HG03460 (cell line): Measurements from ENCODE around the gene SLC43A3.
"Not testable (repeated sequence)": the region's sequence is repeated elsewhere in the genome, so short reads cannot be mapped to it uniquely, and the experiment has no call there.

Source experiments
- ATAC-seq: cut with Tn5 transposase; IDR thresholded peaks from one replicate; pipeline ENCODE4 v1.9.1; 2021; ENCODE audit not compliant: unreplicated experiment

Gene SLC43A3

GRCh38 chr11:57460022-57460757 is 33.3 kb upstream of the SLC43A3 start, which contains the start of gene RTN4RL2:
Gene RTN4RL2, plus strand, starts transcription at chr11:57460528. Its CDS starts 338 bp downstream, at chr11:57460866.
- ATAC-seq, result no peak

- ATAC-seq, result no peak
Observed at GRCh38 chr11:57459164-57460021, 32.5 kb upstream of the SLC43A3 start.

GRCh38 chr11:57458410-57459163 is 31.7 kb upstream of the SLC43A3 start:
- ATAC-seq, result no peak

- ATAC-seq, result no peak
Observed at GRCh38 chr11:57458060-57458409, 31.1 kb upstream of the SLC43A3 start.

- peak; percentile 20 for ATAC-seq
Observed at GRCh38 chr11:57457643-57458023, 30.7 kb upstream of the SLC43A3 start.

- ATAC-seq, result peak; percentile 51
Observed at GRCh38 chr11:57456960-57457642, 30.2 kb upstream of the SLC43A3 start.

GRCh38 chr11:57453543-57454177 is 26.7 kb upstream of the SLC43A3 start:
- no peak for ATAC-seq

- ATAC-seq, result no peak
Observed at GRCh38 chr11:57446055-57446454, 19.1 kb upstream of the SLC43A3 start.

- ATAC-seq, result not testable (repeated sequence)
Observed at GRCh38 chr11:57445122-57445394, 18.1 kb upstream of the SLC43A3 start.

- ATAC-seq, result no peak
Observed at GRCh38 chr11:57444362-57445121, 17.6 kb upstream of the SLC43A3 start.

GRCh38 chr11:57440744-57441414 is 14.0 kb upstream of the SLC43A3 start:
- no peak for ATAC-seq

- no peak for ATAC-seq
Observed at GRCh38 chr11:57439786-57440185, 12.9 kb upstream of the SLC43A3 start.

GRCh38 chr11:57438345-57439285 is 11.7 kb upstream of the SLC43A3 start:
- ATAC-seq, result no peak

GRCh38 chr11:57436031-57436430 is 9.1 kb upstream of the SLC43A3 start:
- no peak for ATAC-seq

GRCh38 chr11:57434640-57435546 is 8.0 kb upstream of the SLC43A3 start:
- no peak for ATAC-seq

GRCh38 chr11:57432714-57433163 is 5.8 kb upstream of the SLC43A3 start:
- peak; percentile 50 for ATAC-seq

- peak; percentile 10 for ATAC-seq
Observed at GRCh38 chr11:57432149-57432561, 5.2 kb upstream of the SLC43A3 start.
